MM.1S (cell line): ENCODE measurements around the gene PRKG1.

Experiments used
- CTCF ChIP-seq: fragments of 300-600 bp; sonication (generic); IDR thresholded peaks from 2 replicates; pipeline ENCODE4 v1.5.1; 2016; ENCODE audit warnings: antibody characterized with exemption, low read length, mixed read lengths
- EZH2 ChIP-seq: fragments of 300-600 bp; sonication (generic); optimal IDR thresholded peaks from 2 replicates; pipeline ENCODE3; 2017; ENCODE audit warnings: low read depth, mild to moderate bottlenecking, antibody characterized with exemption, low read length, mixed read lengths
- EZH2phosphoT487 ChIP-seq: fragments of 300-600 bp; sonication (generic); IDR thresholded peaks from 2 replicates; pipeline ENCODE4 v1.6.1; 2018; ENCODE audit warnings: antibody characterized with exemption, low read length

GRCh38 chr10:51224671-51225161, 150.4 kb downstream of the PRKG1 start:
- TF ChIP-seq EZH2 (no peak), CTCF (no peak), EZH2phosphoT487 (no peak)
